ENCODE results near the gene RTCA. TPM values are rescaled to one million over a fixed set of nuclear protein-coding genes. Genes with fewer than 3 reads are reported as not detected.

RTCA gene
- total RNA-seq, 1 experiment from 2014 or later, result 33.6 TPM

GRCh38 chr1:100284591-100284990 is 18.6 kb downstream of the RTCA start:
- no peaks in the 10 kb centered on the region for H3K4me1 Mint-ChIP-seq
- peaks cover 26 to 58% (median 56%) of the 10 kb centered on the region in 3 experiments for H3K36me3 Mint-ChIP-seq (ENCODE audit: insufficient read depth in 1 of 3, low read depth in 3 of 3)
- DNase-seq, result no peak
- no peaks in the 10 kb centered on the region for H3K27me3 Mint-ChIP-seq (ENCODE audit: low read depth)
- no peak overlapping the region for H3K14ac ChIP-seq (ENCODE audit: insufficient read depth, low read length)
- H3K4ac ChIP-seq (ENCODE audit: low read depth, low read length), result no peak overlapping the region
- H4K20me1 ChIP-seq (ENCODE audit: control insufficient read depth, insufficient read depth, insufficient read length), result no peaks in the 10 kb centered on the region
- H3K4me3 Mint-ChIP-seq, result no peak overlapping the region
- H3K27me3 ChIP-seq (ENCODE audit: insufficient read depth, low read length), result no peaks in the 10 kb centered on the region
- no peaks in the 10 kb centered on the region for H3K4me1 ChIP-seq (ENCODE audit: insufficient read depth, low read length)
- no peak overlapping the region for H3T11ph ChIP-seq (ENCODE audit: low read length)
- no CpG with 5 or more reads among the region's 5 CpGs for WGBS (ENCODE audit: extremely low coverage, insufficient read length, low lambda C conversion rate)
- H2AFZ ChIP-seq (ENCODE audit: low read length), result no peak overlapping the region
- no peak overlapping the region for H4K91ac ChIP-seq (ENCODE audit: insufficient read length, low read depth, low read length)
- no peak overlapping the region for H2BK12ac ChIP-seq (ENCODE audit: insufficient read length, low read depth, low read length)
- H3K23me2 ChIP-seq (ENCODE audit: insufficient read length, low read depth, low read length, poor library complexity, severe bottlenecking), result no peaks in the 10 kb centered on the region
- no peaks in the 10 kb centered on the region for H3K9me3 Mint-ChIP-seq
- H3K79me1 ChIP-seq (ENCODE audit: insufficient read depth, low read depth, low read length, poor library complexity, severe bottlenecking), result no peaks in the 10 kb centered on the region
- no peak overlapping the region for H2BK15ac ChIP-seq (ENCODE audit: low read depth, low read length)
- H3K9me3 ChIP-seq (ENCODE audit: control insufficient read depth, low read depth, low read length), result no peaks in the 10 kb centered on the region
- H2AK5ac ChIP-seq (ENCODE audit: insufficient read length, low read length), result no peak overlapping the region
- no peak overlapping the region for H3K27ac Mint-ChIP-seq
- no peak overlapping the region for H2BK5ac ChIP-seq (ENCODE audit: insufficient read length, low read length)
- H2BK120ac ChIP-seq (ENCODE audit: low read depth, low read length, poor library complexity, severe bottlenecking), result no peak overlapping the region
- H4K8ac ChIP-seq (replicated peaks; ENCODE audit: insufficient read length, low read depth, low read length), result no peak overlapping the region
- H2BK20ac ChIP-seq (ENCODE audit: low read depth, low read length, poor library complexity, severe bottlenecking), result no peak overlapping the region
- no peak overlapping the region for H3K4me2 ChIP-seq (ENCODE audit: insufficient read depth, insufficient read length, low read length)
- H3K23ac ChIP-seq (ENCODE audit: insufficient read length, low read depth, low read length), result no peak overlapping the region
- H4K5ac ChIP-seq (ENCODE audit: insufficient read length, low read depth, low read length), result no peak overlapping the region
- no peak overlapping the region for H3K9ac ChIP-seq (ENCODE audit: extremely low read depth, insufficient read length, low read length)
- no peak overlapping the region for H3K56ac ChIP-seq (ENCODE audit: insufficient read length, low read depth, low read length)
- no peaks in the 10 kb centered on the region for H3K79me2 ChIP-seq (ENCODE audit: insufficient read depth, low read length)
- TF ChIP-seq CTCF (conservative IDR thresholded peaks at IDR 0.05), result no peak
- no peak overlapping the region for H3K18ac ChIP-seq (ENCODE audit: insufficient read length, low read depth, low read length)
- no peak overlapping the region for H3K27ac ChIP-seq (ENCODE audit: insufficient read length, low read depth, low read length)
